Activated CD4-positive, alpha-beta memory T cell treated with anti-CD3 and anti-CD28 coated beads, Interleukin-2, amount 10 ng/mL, durations not matched to agents 7 days and 5 days (primary cell): Measurements from ENCODE around the gene SND1. TPM values are rescaled to one million over a fixed set of nuclear protein-coding genes. Genes with fewer than 3 reads are reported as not detected.

Experiments
- CTCF ChIA-PET: fragments of 350-600 bp; sonication (Branson Sonifier 250); formaldehyde crosslinking; loops from one replicate; lab custom pipeline; 2021; ENCODE audit warnings: antibody characterized with exemption, inconsistent platforms; lab: Charles Lee
- POLR2A ChIA-PET: fragments of 350-600 bp; sonication (Branson Sonifier 250); formaldehyde crosslinking; loops from one replicate; lab custom pipeline; 2021; ENCODE audit warnings: antibody characterized with exemption; lab: Charles Lee
- DNase-seq: peaks from one replicate; pipeline ENCODE4 v3.0.0-alpha.2; 2020
- H3K27ac Mint-ChIP-seq: one replicate; pipeline ENCODE4 v1.8.0; 2021; ENCODE audit warnings: mild to moderate bottlenecking, mixed read lengths
- H3K27me3 Mint-ChIP-seq: one replicate; pipeline ENCODE4 v1.8.0; 2021; ENCODE audit warnings: mixed read lengths
- H3K36me3 Mint-ChIP-seq: one replicate; pipeline ENCODE4 v1.8.0; 2021; ENCODE audit warnings: low read depth, mixed read lengths
- H3K4me1 Mint-ChIP-seq: one replicate; pipeline ENCODE4 v1.8.0; 2021; ENCODE audit warnings: mixed read lengths
- H3K4me3 Mint-ChIP-seq: one replicate; pipeline ENCODE4 v1.8.0; 2021; ENCODE audit warnings: mild to moderate bottlenecking, mixed read lengths
- H3K9me3 Mint-ChIP-seq: one replicate; pipeline ENCODE4 v1.8.0; 2021; ENCODE audit warnings: mixed read lengths
- total RNA-seq, 2 experiments: library from RNA; stranded (reverse); gene quantifications; one replicate each; pipeline ENCODE4 v1.2.3, GENCODE V29; 2021

SND1 gene
- total RNA-seq, 2 experiments from 2014 or later: 171 to 175 TPM

DNA sequence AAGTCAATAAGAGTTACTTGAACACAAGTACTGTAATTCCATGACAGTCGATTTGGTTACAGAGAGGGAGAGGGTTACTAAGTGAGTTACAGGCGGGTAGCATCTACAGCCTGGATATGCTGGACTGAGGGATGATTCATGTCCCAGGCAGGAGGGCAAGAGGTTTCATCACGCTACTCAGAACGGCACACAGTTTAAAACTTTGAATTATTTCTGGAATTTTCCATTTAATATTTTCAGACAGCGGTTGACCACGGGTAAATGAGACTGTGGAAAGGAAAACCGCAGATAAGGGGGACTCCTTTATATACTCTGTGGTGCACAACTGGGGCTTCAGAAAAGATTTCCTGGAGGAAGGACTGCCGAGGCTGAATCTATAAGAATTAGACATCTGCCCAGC, 404.9 kb downstream of the SND1 start:
- Mint-ChIP-seq H3K27me3 (no peaks in the 10 kb centered on the region), H3K9me3 (no peaks in the 10 kb centered on the region), H3K36me3 (peaks cover 4% of the 10 kb centered on the region), H3K27ac (no peak overlapping the region), H3K4me3 (no peak overlapping the region), H3K4me1 (peaks cover 35% of the 10 kb centered on the region)
- POLR2A ChIA-PET: no interaction called here
- CTCF ChIA-PET: no interaction called here
- no peak for DNase-seq

DNA sequence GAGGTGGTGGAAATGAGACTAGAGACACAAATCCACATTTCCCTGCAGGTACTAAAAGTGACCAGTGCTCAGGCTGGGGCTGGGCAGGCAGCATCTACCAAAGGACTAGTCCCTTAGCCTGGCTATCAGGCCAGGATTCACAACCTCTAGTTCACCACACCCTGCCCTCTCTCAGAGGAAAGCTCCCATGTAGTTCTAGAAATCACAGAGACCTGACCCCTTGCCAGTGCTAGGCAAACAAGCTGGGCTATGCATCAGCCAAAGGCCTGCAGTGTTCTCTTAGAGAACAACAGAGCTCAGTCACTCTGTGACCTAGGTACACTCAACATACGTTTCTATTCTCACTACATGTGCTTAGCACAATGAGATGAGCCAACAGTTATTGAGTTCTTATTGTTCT, 405.9 kb downstream of the SND1 start:
- POLR2A ChIA-PET: interaction anchor here (1.3 kb wide), 1 partner anchor 16 kb away, joined by 3 read pairs; no protein-coding TSS in a partner anchor
- CTCF ChIA-PET: interaction anchor here (0.8 kb wide), 1 partner anchor 350 kb away, joined by 4 read pairs; no protein-coding TSS in a partner anchor

DNA sequence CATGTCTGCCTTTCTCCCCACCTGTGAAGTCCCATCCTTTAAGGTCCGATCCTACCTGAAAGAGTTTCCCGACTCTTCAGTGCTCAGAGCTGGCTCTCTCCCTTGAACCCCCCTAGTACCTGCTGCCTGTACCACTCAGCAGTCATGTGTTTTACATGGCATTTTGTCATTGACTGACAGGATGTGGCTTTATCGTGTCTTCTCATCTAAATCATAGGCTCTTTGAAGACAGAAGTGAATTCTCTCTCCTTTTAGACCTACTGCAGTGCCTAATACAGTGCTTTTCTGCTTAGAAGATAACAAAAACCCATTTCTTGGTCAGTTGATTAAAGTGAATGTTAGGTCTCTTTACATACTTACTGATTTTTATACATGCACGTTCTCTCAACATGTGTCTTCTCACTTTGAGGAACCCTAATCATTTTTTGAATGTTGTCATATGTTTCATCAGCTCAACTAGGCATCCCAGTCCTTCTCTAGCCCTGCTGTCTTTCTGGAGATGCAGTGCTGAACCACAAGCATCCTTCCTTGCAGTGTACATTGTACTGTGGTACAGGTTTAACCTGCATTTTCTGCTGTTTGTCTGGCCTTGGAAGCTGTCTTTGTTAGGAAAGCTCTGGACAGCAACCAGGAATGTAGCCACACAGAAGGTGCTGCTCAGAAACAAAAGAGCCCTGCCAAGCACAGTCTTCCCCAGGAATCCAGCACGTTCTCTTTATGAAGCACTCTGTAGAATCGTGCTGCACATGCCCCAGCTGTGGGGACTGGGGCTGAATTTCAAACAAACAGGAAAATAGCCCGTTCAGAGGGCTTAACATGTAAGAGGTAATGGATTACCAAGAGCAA, 407.4 kb downstream of the SND1 start:
- DNase-seq: no peak
- H3K27me3 Mint-ChIP-seq: no peaks in the 10 kb centered on the region
- H3K36me3 Mint-ChIP-seq: peaks cover 7% of the 10 kb centered on the region
- peaks cover 31% of the 10 kb centered on the region for H3K4me1 Mint-ChIP-seq
- ChIA-PET CTCF (interaction anchor here (1.6 kb wide), 1 partner anchor 150 kb away, joined by 3 read pairs; no protein-coding TSS in a partner anchor), POLR2A (no interaction called here)
- H3K27ac Mint-ChIP-seq: peak overlapping the region; percentile 46
- H3K4me3 Mint-ChIP-seq: no peak overlapping the region
- no peaks in the 10 kb centered on the region for H3K9me3 Mint-ChIP-seq

More for the DNA sequence above, 405.9 kb downstream of the SND1 start:
- Mint-ChIP-seq H3K9me3 (no peaks in the 10 kb centered on the region), H3K27me3 (no peaks in the 10 kb centered on the region), H3K27ac (no peak overlapping the region), H3K4me1 (peaks cover 33% of the 10 kb centered on the region), H3K36me3 (peaks cover 4% of the 10 kb centered on the region), H3K4me3 (no peak overlapping the region)
- DNase-seq: no peak

DNA sequence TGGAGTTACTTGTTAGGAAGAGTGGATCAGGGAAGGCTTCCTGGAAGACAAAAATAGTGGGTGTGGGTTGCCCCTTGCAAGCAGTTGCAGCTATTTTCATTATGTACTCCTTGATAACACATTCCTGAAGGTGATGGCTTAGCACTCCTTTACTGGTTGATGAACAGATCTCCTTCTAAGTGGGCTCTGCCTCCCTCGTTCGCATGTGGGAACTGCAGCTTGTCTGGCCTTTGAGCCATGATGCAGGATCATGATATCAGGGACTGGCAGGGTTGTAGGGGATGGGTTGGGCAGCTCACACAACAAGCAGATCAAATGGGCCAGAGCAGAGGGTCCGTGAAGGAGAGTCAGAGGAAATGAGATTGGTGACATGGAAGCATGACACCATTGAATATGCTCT, 408.0 kb downstream of the SND1 start:
- Mint-ChIP-seq H3K27me3 (no peaks in the 10 kb centered on the region), H3K4me1 (peaks cover 31% of the 10 kb centered on the region), H3K9me3 (no peaks in the 10 kb centered on the region), H3K27ac (peak overlapping the region; percentile 56), H3K36me3 (peaks cover 7% of the 10 kb centered on the region), H3K4me3 (no peak overlapping the region)
- CTCF ChIA-PET: interaction anchor here (1.6 kb wide), 1 partner anchor 150 kb away, joined by 3 read pairs; no protein-coding TSS in a partner anchor
- DNase-seq: no peak
- POLR2A ChIA-PET: no interaction called here

DNA sequence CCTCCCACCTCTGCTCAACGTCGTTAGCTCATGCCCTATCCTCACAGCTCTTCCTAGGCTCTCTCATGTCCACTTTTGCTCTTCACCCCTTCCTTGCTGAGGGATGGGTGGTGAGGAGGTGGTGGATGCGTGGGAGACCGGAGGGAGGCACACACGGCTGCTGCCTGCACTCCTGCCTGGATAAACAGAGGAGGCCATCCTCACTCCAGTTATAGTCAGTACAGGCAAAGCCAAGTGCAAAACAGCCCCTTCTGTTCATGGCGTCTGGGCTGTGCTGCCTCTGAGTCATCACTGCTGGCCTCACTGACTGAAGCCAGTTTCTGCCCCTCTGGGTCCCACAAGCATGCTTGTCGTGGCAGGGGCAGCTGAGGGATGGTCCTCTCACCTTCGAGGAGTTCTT, 411.1 kb downstream of the SND1 start:
- H3K4me3 Mint-ChIP-seq: no peak overlapping the region
- ChIA-PET CTCF (no interaction called here), POLR2A (no interaction called here)
- DNase-seq: no peak
- peaks cover 7% of the 10 kb centered on the region for H3K36me3 Mint-ChIP-seq
- peaks cover 20% of the 10 kb centered on the region for H3K4me1 Mint-ChIP-seq
- H3K27ac Mint-ChIP-seq: no peak overlapping the region
- H3K27me3 Mint-ChIP-seq: no peaks in the 10 kb centered on the region
- no peaks in the 10 kb centered on the region for H3K9me3 Mint-ChIP-seq

DNA sequence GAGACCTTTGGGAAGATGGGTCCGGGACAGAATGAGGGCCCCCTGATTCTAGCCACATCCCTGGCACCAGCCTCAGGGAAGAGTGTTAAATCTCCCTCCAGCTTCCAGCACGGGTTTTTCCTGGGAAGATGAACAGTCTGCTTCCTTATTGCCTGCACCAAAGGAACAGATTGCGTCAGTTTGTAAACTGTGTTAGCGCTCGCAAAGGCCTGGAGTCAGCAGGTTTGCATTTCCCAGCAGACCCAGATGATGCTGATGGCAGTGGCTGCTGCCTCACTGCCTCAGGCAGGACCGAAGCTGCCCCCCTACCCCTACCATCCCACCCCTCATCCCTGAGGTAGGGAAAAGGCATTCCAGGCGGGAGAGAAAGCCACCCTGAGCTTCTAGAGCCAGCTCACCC, 413.9 kb downstream of the SND1 start:
- Mint-ChIP-seq H3K4me3 (no peak overlapping the region), H3K36me3 (peaks cover 3% of the 10 kb centered on the region), H3K9me3 (no peaks in the 10 kb centered on the region), H3K27ac (no peak overlapping the region), H3K27me3 (no peaks in the 10 kb centered on the region), H3K4me1 (no peaks in the 10 kb centered on the region)
- ChIA-PET CTCF (no interaction called here), POLR2A (no interaction called here)
- DNase-seq: no peak

DNA sequence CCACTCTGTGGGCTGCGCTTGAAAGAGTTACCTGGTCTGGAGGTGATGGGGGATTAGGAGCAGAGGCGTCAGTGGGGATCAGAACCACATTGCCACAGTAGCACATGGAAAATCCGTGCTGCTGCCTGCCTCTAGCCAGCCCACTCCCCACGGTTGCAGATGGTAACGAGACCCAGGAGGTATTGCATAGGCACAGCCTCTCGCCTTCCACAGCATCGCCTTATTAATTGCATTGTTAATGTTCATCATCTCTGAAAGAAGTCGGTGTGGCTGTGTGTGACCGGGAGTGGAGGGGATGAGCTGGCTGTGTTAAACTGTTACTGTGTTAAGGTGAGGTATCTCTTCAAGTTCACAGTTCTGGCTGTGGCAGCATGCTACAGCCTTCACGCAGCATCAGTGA, 414.4 kb downstream of the SND1 start:
- ChIA-PET POLR2A (no interaction called here), CTCF (no interaction called here)
- Mint-ChIP-seq H3K4me1 (no peaks in the 10 kb centered on the region), H3K36me3 (peaks cover 3% of the 10 kb centered on the region), H3K27ac (no peak overlapping the region), H3K27me3 (no peaks in the 10 kb centered on the region), H3K9me3 (no peaks in the 10 kb centered on the region), H3K4me3 (no peak overlapping the region)
- DNase-seq: no peak

DNA sequence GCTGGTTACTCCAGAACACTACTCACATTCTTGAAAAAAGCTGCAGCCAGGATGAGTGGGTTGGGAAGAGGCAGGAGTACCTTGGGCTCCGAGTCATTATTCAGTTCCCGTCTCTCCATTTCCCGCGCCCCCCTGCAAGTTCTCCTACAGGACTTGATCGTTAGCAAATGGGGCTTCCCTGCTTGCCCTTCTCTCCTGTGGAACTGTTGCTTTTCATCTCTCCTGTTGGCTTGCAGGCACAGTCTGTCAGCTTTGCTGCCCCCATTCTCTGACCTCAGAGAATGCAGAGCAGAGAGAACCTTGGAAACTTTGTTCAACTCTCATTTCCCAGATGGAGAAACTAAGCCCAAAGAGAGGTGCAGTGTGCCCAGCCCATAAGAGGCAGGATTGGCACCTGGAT, 414.9 kb downstream of the SND1 start:
- ChIA-PET CTCF (no interaction called here), POLR2A (no interaction called here)
- Mint-ChIP-seq H3K27ac (no peak overlapping the region), H3K9me3 (no peaks in the 10 kb centered on the region), H3K4me1 (no peaks in the 10 kb centered on the region), H3K27me3 (no peaks in the 10 kb centered on the region), H3K36me3 (peaks cover 3% of the 10 kb centered on the region), H3K4me3 (no peak overlapping the region)
- DNase-seq: no peak

DNA sequence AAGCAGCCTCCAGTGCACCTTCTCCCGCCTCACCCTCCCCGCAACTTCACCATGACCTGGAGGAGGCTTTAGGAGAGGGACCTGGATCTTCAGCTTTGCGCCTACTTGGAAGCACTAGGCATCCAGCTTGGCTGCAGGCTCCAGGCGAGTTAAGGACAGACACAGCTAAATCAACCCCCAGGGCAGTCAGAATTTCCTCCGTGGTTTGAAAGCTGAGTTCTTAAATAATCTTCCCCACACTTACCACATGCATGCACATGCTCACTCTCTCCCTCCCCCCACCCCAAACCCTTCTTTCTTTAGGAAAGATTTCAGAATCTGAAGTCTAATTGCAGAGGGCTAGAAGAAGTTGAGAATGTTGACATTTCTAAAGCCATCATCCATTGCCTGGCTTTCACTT, 416.0 kb downstream of the SND1 start:
- Mint-ChIP-seq H3K4me3 (no peak overlapping the region), H3K36me3 (peaks cover 3% of the 10 kb centered on the region), H3K27me3 (no peaks in the 10 kb centered on the region), H3K27ac (no peak overlapping the region), H3K4me1 (no peaks in the 10 kb centered on the region), H3K9me3 (no peaks in the 10 kb centered on the region)
- POLR2A ChIA-PET: no interaction called here
- DNase-seq: no peak
- CTCF ChIA-PET: no interaction called here

DNA sequence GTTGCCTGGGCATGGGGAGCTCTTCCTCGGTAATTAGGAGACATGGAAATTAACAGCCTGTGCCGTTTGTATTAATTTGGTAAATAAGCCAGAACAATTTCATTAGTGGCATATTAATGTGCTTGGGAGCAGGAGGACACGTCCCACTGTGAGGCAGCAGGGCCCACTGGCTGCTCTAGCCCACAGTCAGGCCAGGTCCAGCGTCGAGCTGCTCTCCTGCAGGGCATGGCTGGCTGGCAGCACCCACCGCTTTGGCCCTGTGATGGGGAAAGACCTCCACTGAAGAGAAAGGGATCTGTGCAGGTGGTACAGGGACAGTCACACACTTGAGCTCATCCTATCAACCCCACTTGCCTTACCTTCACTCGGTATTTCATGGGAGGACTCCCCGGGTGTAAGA, 416.8 kb downstream of the SND1 start:
- Mint-ChIP-seq H3K4me1 (no peaks in the 10 kb centered on the region), H3K27me3 (no peaks in the 10 kb centered on the region)
- POLR2A ChIA-PET: no interaction called here

DNA sequence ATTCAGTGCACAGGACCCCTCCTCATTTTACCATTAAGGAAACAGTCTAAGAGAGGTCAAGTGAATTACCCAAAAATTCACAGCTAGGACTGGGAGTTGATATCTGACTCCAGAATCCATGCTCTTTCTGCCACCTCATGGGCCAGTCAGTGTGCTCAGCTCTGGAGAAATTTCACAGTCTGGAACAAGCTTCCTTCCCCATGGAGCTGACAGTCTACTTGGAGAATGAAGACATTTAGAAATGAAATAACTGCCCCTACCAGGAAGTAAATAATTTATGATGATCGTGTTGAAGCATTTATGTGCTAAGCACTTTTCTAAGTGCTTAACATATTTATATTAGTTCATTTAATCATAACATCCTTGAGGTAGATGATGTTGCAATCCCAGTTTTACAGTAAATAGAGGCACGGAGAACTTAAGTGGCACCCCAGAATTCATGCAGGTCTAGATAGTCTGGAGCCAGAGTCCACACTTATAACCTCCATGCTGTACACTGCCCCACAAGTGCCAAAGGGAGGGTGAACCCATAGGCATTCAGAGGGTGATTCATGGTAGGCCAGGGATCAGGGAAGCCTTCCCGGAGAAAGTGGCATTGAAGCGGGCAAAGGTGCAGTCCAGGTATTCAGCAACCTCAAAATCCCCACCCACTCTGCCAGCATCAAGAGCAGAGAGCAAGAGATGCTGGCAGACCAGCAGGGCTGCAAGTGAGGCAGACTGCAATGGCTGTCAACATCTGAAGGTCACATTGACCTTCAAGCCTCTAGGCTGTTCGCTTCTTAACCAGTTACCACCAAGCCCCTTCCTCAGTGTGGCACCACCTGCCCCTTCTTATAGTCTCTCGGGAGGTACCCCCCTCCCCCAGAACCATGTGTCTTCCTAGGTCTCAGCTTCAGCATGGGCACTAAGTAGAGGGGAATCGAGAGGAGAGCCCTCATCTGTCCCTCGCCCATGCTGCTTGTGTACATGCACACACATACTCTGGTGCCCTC, 417.7 kb downstream of the SND1 start:
- H3K36me3 Mint-ChIP-seq: no peaks in the 10 kb centered on the region
- no peaks in the 10 kb centered on the region for H3K9me3 Mint-ChIP-seq
- no peaks in the 10 kb centered on the region for H3K27me3 Mint-ChIP-seq
- ChIA-PET POLR2A (no interaction called here), CTCF (no interaction called here)
- H3K4me1 Mint-ChIP-seq: no peaks in the 10 kb centered on the region
- H3K4me3 Mint-ChIP-seq: no peak overlapping the region
- DNase-seq: no peak
- no peak overlapping the region for H3K27ac Mint-ChIP-seq

More for the DNA sequence above, 416.8 kb downstream of the SND1 start:
- H3K4me3 Mint-ChIP-seq: no peak overlapping the region
- no peak overlapping the region for H3K27ac Mint-ChIP-seq
- CTCF ChIA-PET: no interaction called here
- peaks cover under 1% of the 10 kb centered on the region for H3K36me3 Mint-ChIP-seq
- DNase-seq: no peak
- H3K9me3 Mint-ChIP-seq: no peaks in the 10 kb centered on the region

DNA sequence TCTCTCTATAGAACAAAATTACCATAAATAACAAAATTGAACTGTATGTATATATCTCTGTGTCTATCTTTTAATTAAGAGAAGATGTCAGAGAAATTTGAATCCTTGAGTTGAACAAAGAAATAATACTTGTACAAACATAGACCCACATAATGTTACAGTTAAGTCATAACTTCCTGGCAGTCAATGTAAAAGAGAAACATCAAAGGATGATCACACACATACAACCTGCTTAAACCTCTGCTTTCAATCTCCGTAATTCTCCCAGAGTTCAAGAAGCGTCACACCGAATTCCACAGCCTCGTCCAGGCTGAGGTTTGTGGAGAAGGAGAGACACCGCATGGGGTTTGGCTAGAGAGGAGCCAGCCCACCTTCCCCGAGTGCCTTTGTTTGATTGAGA, 419.4 kb downstream of the SND1 start:
- H3K27ac Mint-ChIP-seq: no peak overlapping the region
- no peaks in the 10 kb centered on the region for H3K4me1 Mint-ChIP-seq
- CTCF ChIA-PET: no interaction called here
- POLR2A ChIA-PET: no interaction called here
- no peak overlapping the region for H3K4me3 Mint-ChIP-seq
- DNase-seq: no peak
- H3K36me3 Mint-ChIP-seq: no peaks in the 10 kb centered on the region
- H3K27me3 Mint-ChIP-seq: no peaks in the 10 kb centered on the region
- H3K9me3 Mint-ChIP-seq: no peaks in the 10 kb centered on the region

DNA sequence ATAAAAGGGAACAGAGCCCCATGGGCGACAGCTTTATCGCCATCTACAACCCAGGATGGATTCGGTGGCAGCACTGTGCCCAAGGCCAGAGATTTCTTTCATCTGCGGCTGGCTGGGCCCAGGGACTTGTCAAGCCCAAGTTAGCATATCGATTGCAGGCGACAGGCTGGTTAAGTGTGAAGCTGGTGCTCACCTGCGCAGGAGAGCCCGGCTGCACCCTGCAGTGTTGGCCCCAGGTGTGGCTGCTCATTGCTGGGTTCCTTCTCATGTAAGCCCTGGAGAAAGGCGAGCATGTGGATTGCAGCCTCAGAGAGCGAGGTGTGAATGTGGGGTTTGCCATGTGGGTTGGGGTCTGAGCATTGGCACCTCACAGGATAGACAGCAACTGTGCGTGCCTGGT, 419.8 kb downstream of the SND1 start:
- DNase-seq: no peak
- no peaks in the 10 kb centered on the region for H3K27me3 Mint-ChIP-seq
- no peak overlapping the region for H3K27ac Mint-ChIP-seq
- no peak overlapping the region for H3K4me3 Mint-ChIP-seq
- no peaks in the 10 kb centered on the region for H3K4me1 Mint-ChIP-seq
- no peaks in the 10 kb centered on the region for H3K36me3 Mint-ChIP-seq
- ChIA-PET POLR2A (no interaction called here), CTCF (no interaction called here)
- H3K9me3 Mint-ChIP-seq: no peaks in the 10 kb centered on the region
